ES-I3 (cell line): ENCODE results near the gene IP6K3.

Experiments used
- H3K36me3 ChIP-seq: 2 replicates; pipeline ENCODE4 v1.6.1; 2013; ENCODE audit warnings: mild to moderate bottlenecking, low read length, control low read depth, moderate library complexity; ENCODE audit not compliant: insufficient read depth
- H3K4me1 ChIP-seq: 2 replicates; pipeline ENCODE4 v1.6.1; 2013; ENCODE audit warnings: mild to moderate bottlenecking, control low read depth, low read length; ENCODE audit not compliant: insufficient read depth
- H3K9ac ChIP-seq: 2 replicates; pipeline ENCODE4 v1.6.1; 2013; ENCODE audit warnings: low read depth, mild to moderate bottlenecking, low read length, moderate library complexity
- H3K9me3 ChIP-seq: 2 replicates; pipeline ENCODE4 v1.6.1; 2013; ENCODE audit warnings: mild to moderate bottlenecking, low read length, moderate library complexity; ENCODE audit not compliant: control insufficient read depth, insufficient read depth

The IP6K3 gene

DNA sequence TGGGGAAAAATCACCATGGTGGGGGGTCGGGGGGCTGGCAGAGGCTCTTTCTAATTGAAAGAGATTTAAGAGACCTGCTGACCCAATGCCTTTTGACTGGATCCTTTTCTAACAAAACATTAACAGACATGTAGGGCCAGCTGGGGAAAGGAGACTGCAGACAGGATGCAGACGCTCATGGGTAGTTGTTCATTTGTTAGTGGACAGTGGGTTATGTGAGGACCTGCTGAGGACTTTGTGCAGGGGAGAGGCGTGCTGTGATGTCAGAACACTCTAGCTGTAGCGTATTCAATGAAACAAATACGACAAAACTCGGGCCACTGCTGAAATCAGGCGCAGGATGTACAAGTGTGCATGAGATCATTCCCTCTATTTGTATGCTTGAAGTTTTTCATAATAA, 1.2 kb downstream of the IP6K3 start:
- Histone ChIP-seq H3K4me1 (peaks cover 36% of the 10 kb centered on the region), H3K9ac (peak overlapping the region; percentile 46; the same call in 1 of the 2 replicates), H3K9me3 (no peaks in the 10 kb centered on the region), H3K36me3 (no peaks in the 10 kb centered on the region)

DNA sequence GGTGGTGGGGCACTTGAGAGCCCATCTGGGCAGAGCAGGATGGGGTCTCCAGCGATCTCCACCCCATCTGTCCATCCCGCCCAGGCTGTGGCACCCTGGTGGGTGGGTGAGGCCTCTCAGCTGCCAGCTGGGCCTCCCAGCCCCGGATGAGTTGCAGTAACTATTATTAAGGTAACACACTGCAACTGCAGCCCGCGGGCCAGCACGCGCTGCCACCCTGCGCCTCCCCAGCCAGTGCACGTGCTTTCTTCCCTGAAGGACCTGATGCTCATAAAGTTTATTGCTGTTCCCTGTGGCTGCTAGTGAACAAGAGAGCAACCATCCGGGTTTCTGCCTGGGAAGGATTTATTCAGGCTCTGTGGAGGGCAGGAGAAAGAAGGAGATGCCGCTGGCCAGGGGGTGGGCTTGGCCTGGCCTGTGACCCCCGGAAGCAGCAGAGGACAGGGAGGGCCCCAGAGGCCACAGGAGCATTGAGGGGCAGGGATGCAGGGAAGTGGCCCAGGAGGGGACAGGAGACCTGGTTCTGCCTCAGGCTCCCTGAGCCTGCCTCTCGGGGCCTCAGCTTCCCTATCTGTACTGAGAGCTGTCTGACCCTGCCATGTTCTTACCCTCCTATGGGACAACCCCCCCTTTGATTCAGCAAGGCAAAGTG, 1.7 kb downstream of the IP6K3 start:
- H3K9me3 ChIP-seq = no peaks in the 10 kb centered on the region
- H3K36me3 ChIP-seq = no peaks in the 10 kb centered on the region
- peak overlapping the region; percentile 46; the same call in 1 of the 2 replicates for H3K9ac ChIP-seq
- peaks cover 36% of the 10 kb centered on the region for H3K4me1 ChIP-seq

DNA sequence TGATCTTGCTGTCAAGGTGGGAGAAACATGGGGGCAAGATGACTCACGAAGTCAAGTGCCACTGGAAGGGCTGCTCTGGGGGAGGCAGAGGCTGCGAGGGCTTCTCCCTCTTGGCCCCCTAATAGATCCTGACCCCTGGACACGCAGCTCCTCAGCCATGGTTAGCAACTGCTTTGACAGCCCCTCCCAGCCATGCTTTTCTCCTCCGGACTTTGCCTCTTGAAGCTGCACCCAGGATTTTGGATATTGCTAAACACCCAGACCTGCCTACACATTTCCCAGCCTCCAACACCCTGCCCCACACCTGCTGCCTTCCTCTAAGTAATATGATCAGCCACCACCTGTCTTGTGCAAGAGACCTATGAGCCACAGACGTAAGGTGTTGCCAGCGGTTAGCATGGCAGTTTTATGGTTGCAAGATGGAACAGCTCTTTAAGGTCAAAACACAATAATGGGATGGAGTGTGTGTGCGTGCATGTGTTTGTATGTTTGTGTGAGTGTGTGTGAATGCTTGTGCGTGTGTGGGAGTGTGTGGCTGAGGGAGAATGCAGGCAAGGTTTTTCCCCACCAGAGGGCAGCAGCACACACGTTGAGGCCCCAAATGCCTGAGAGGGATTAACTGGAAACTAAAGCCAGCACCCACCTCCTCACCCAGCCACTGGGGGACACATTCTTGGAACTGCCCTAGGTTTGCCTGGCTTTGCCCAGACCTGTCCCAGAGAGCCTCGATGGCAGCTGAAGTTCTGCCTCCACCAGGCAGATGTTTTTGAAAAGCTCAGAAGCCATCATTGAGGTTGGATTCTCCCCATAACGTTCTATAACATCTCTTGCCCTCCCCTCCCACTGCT, 2.5 kb downstream of the IP6K3 start:
- Histone ChIP-seq H3K9ac (no peak overlapping the region), H3K9me3 (no peaks in the 10 kb centered on the region), H3K36me3 (no peaks in the 10 kb centered on the region), H3K4me1 (peaks cover 36% of the 10 kb centered on the region)

DNA sequence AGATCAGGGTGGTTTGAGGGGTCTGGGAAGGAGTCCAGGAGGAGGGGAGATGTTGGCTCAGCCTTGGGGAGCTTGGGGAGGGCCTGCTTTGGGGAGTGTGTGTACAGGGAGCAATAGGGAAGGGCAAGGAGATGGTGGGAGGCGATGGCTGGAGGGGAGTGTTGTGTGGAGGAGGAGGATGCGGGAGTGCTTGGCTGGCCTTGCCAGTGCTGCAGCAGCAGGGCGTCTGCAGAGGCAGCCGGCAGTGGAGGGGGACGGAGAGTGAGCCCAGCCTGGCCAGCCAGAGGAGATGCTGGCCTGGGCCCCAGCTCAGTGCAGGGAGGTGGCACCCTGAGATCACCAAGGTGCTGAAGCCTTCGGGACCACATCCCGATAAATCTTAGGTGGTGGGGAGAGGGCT, 3.9 kb downstream of the IP6K3 start:
- Histone ChIP-seq H3K9me3 (no peaks in the 10 kb centered on the region), H3K9ac (no peak overlapping the region), H3K36me3 (no peaks in the 10 kb centered on the region), H3K4me1 (peaks cover 28% of the 10 kb centered on the region)

DNA sequence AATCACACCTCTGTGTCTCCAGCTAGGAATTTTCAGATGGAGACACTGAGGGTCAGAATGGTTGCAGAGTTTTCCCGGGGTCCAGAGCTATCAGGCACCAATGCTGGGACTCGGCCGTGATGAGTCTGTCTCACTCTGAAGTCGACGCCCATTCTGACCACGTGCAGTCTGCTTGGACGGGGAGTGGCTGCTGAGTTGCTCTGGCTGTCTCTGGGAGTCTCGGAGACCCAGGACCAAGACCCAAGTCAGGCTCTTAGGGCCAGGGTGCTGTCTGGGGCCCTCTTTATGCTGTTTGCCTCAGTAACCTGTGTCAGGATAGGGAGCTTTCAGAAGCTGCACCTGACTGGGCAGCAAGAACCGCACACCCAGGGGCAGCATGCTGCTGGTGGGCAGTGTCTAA, 4.6 kb downstream of the IP6K3 start:
- Histone ChIP-seq H3K4me1 (peaks cover 21% of the 10 kb centered on the region), H3K9ac (no peak overlapping the region), H3K9me3 (no peaks in the 10 kb centered on the region), H3K36me3 (no peaks in the 10 kb centered on the region)

DNA sequence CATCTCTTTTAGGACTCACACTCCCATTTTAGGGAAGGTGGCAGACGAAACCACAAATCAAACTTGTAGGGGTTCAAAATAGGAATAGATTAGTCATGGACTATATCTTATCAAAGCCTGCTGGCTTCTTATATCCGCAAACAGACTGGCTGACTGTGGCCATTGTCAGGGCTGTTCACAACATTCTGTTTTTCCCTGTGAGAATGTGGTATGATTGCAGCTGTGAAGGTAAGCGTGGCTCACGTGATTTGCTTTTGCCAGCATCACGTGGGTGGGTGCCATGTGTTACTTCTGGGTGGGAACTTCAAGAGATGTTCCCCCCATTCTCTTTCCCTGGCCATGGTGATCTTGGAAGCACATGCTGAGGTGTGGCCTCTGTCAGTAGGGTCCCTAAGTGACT, 5.9 kb downstream of the IP6K3 start:
- Histone ChIP-seq H3K36me3 (no peaks in the 10 kb centered on the region), H3K4me1 (peaks cover 10% of the 10 kb centered on the region; the same call in 1 of the 2 replicates), H3K9me3 (no peaks in the 10 kb centered on the region), H3K9ac (no peak overlapping the region)

DNA sequence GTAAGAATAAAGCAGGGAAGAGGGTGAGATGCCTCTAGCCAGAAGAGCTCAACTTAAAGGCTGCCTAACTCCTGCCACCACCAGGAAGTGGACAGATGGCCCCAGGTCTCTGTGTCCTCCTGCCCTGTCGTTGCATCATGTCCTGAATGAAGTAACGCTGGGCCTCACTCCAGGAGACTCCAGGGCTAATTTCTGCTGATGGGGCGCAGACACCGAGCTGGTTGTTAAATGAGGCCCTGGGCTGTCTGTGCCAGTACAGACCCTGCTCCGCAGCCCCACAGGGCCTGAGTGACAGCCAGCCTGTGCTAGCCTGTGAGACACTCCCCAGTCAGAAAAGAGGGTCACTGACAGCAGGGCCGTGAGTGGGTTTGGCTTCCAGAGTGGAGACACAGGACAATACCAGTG, 6.5 kb downstream of the IP6K3 start:
- H3K36me3 ChIP-seq = no peaks in the 10 kb centered on the region
- H3K4me1 ChIP-seq = peaks cover 4% of the 10 kb centered on the region; the same call in 1 of the 2 replicates
- H3K9ac ChIP-seq = no peak overlapping the region
- H3K9me3 ChIP-seq = no peaks in the 10 kb centered on the region

DNA sequence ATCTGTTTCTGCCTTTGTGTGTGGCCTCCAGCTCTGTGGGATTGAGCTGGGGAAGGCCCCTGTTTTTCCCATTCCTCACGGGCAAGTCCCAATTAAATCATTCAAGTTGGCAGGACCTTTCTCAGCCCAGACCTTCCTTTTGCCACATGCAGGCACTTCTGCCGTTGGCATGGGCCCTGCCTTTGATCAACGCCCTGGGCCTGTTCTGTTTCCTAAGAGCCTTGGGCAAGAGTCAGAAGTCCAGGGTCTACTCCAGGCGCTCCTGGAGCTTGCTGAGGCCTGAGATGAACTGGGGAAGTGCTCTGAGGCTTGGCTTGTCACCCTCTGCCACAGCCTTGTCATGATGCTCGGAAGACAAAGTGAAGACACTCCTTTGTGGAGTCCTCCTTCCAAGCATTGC, 7.1 kb downstream of the IP6K3 start:
- Histone ChIP-seq H3K4me1 (no peaks in the 10 kb centered on the region), H3K36me3 (no peaks in the 10 kb centered on the region), H3K9me3 (no peaks in the 10 kb centered on the region), H3K9ac (no peak overlapping the region)

DNA sequence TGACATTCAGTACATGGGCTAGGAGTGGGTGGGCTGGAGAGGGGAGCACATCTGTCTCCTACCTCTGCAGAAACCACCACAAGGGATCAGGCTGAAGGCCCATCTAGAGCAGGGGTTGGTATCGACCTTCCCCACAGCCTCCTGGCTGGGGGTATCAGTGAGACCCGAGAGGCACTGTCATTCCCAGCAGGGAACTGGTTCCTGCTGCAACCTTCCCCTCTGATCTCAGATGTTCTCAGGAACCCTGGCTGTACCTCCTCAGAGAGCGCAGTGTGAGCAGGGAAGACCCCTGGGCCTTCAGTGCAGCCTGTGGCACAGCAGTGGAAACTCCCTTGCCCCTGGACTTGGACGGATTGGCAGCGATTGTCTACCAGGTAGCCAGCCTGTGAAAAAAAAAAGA, 7.8 kb downstream of the IP6K3 start:
- no peak overlapping the region for H3K9ac ChIP-seq
- H3K4me1 ChIP-seq = no peaks in the 10 kb centered on the region
- no peaks in the 10 kb centered on the region for H3K36me3 ChIP-seq
- H3K9me3 ChIP-seq = no peaks in the 10 kb centered on the region

DNA sequence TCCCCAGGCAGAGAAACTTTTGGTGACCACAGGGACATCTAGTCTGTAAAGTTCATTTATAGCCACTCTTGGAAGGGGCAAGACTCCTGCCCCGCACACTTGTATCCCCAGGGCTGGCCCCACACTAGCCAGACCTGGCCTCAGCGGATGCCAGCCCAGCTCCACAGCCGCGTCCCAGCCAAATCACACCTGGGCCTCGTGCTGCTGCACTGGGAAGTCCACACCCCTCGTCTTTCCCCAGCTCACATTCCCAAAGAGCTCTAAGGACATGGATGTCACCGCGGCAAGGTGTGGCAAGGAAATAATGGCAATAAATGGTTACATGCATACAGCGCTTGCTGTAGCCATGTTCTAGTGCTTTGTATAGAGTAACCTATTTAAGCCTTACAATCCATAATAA, 8.6 kb downstream of the IP6K3 start:
- H3K4me1 ChIP-seq = no peaks in the 10 kb centered on the region
- H3K9me3 ChIP-seq = no peaks in the 10 kb centered on the region
- H3K9ac ChIP-seq = no peak overlapping the region
- H3K36me3 ChIP-seq = no peaks in the 10 kb centered on the region

DNA sequence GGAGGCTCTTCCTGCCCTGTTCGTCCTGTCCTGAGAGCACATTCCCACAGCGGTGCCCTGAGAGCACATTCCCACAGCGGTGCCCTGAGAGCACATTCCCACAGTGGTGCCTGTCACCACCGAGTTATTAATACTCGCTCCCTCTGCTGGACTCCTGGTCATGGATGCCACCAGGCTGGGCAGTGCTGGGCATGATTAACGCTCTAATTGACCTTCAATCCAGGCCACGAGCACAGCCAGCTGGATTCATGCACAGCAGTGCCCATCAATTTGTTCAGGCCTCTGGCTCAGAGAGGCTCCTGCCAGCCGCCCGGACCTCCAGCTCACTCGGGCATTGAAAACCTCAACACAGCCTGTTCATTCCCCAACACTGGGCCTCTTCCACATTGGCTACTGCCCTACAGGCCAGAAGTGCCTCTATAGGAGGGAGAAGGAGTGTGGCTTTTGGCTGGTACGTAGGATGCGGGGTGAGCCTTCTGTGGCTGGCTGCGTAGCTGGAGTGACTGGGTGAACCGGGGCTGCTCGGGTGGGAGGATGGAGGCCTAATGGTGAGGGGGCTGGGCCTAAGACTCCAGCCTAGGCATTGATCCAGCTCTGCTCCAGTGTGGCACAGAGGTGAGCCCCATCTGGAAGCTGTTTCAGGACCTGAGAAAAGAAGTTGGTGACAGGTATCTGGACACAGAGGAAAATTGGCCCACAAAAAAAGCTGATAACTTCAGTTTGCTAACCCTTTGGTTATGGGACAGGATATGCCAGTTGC, 9.3 kb downstream of the IP6K3 start:
- Histone ChIP-seq H3K36me3 (no peaks in the 10 kb centered on the region), H3K9ac (no peak overlapping the region), H3K9me3 (no peaks in the 10 kb centered on the region), H3K4me1 (no peaks in the 10 kb centered on the region)

DNA sequence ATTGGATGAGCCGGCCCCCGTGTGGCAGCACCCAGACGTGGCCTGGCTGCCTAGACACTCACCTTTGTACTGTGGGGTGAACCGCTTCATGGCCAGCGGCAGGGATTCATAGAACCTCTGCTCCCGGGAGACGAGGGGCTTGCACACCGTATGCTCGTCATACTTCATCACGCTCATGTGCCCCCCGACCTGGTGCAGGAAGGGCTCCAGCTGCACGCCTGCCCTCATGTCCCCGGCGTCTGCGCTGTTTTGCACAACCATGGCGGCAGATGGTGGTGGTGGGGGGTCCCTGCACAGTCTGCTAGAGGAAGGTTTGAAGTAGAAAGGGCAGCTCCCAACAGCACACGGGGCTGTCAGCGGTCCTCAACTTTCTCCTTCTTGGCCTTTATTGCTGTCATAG, 11.5 kb downstream of the IP6K3 start:
- Histone ChIP-seq H3K9ac (no peak overlapping the region), H3K36me3 (no peaks in the 10 kb centered on the region), H3K4me1 (no peaks in the 10 kb centered on the region; the same call in 1 of the 2 replicates), H3K9me3 (no peaks in the 10 kb centered on the region)

DNA sequence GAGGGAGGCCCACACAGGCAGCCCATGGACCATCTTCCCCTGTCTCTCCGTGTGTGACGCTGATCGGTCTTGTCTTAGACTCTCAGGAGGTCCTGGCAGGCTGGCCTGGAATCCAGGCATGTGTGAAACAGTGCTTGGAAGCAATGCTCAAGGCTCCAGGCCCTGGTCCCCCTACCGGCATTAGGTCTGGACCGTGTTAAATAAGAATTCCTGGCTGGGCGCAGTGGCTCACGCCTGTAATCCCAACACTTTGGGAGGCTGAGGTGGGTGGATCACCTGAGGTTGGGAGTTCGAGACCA, 13.0 kb downstream of the IP6K3 start:
- no peaks in the 10 kb centered on the region for H3K9me3 ChIP-seq
- no peak overlapping the region for H3K9ac ChIP-seq
- H3K4me1 ChIP-seq = no peaks in the 10 kb centered on the region; the same call in 1 of the 2 replicates
- H3K36me3 ChIP-seq = no peaks in the 10 kb centered on the region

DNA sequence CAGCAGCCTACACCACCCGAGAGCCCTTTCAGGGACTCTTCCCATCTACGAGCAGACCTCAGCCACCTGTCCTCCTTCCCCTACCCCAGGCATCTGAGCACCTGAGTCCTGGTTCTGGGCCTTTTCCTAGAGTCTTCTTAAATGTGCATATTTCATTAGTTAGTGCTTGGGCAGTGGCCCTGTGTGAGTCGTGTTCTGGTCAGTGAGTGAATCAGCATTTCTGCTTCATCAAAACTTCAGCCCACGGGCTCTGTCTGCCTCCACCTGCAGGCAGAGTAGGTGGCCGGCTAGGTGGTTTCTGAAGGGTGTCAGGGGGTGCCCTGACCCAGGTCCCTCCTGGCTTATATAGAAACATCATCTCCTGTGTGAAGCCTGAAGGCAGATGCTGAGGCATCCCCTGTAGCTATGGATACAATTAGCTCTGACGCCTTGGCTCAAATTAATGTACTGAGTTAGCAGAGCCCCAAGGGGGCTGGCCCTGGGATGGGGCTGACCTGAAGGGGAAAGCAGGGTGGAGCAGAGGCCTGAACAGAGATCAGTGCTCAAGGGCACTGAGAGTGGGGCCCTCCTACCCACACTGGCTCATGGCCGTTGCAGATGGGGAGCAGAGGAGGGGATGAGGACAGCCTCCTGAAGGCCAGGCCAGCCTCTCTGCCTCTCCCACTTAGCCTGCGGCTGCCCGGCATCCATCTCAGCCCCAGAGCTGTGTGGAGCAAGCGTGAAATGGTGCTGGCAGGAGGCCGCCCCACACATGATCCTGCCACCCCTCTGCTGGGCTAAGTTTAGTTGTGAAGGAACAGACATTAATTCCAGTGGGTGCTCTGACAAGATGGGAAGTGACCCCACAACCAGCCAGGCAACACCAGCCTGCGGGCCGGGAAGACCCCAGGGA, 13.6 kb downstream of the IP6K3 start:
- H3K36me3 ChIP-seq = no peaks in the 10 kb centered on the region
- H3K4me1 ChIP-seq = no peaks in the 10 kb centered on the region; the same call in 1 of the 2 replicates
- H3K9ac ChIP-seq = no peak overlapping the region
- no peaks in the 10 kb centered on the region for H3K9me3 ChIP-seq
